ENCODE measurements around the gene MUC5B.
"Not testable (repeated sequence)": the region's sequence is repeated elsewhere in the genome, so short reads cannot be mapped to it uniquely, and the experiment has no call there.

Gene MUC5B

GRCh38 chr11:1189816-1190215, 33.0 kb upstream of the MUC5B start:
- DNase-seq (ENCODE audit: low spot score) = not testable (repeated sequence)

GRCh38 chr11:1191786-1192470, 30.9 kb upstream of the MUC5B start:
- not testable (repeated sequence) for DNase-seq (ENCODE audit: low spot score)

GRCh38 chr11:1192741-1193325, 30.0 kb upstream of the MUC5B start:
- no peak for DNase-seq (ENCODE audit: low spot score)

- DNase-seq (ENCODE audit: low spot score) = no peak
Measured at GRCh38 chr11:1193326-1194230, 29.3 kb upstream of the MUC5B start.

GRCh38 chr11:1194231-1194976, 28.5 kb upstream of the MUC5B start:
- DNase-seq (ENCODE audit: low spot score) = no peak

- no peak for DNase-seq (ENCODE audit: low spot score)
Measured at GRCh38 chr11:1194977-1195681, 27.7 kb upstream of the MUC5B start.

- DNase-seq (ENCODE audit: low spot score) = no peak
Measured at GRCh38 chr11:1195682-1196515, 27.0 kb upstream of the MUC5B start.

- no peak for DNase-seq (ENCODE audit: low spot score)
Measured at GRCh38 chr11:1196516-1197391, 26.1 kb upstream of the MUC5B start.

- no peak for DNase-seq (ENCODE audit: low spot score)
Measured at GRCh38 chr11:1197431-1197885, 25.4 kb upstream of the MUC5B start.

- no peak for DNase-seq (ENCODE audit: low spot score)
Measured at GRCh38 chr11:1197886-1198560, 24.8 kb upstream of the MUC5B start.

- DNase-seq (ENCODE audit: low spot score) = no peak
Measured at GRCh38 chr11:1198561-1199240, 24.2 kb upstream of the MUC5B start.

GRCh38 chr11:1199241-1199750, 23.6 kb upstream of the MUC5B start:
- DNase-seq (ENCODE audit: low spot score) = no peak

GRCh38 chr11:1199751-1200610, 22.9 kb upstream of the MUC5B start:
- no peak for DNase-seq (ENCODE audit: low spot score)

- no peak for DNase-seq (ENCODE audit: low spot score)
Measured at GRCh38 chr11:1200611-1201191, 22.2 kb upstream of the MUC5B start.

- DNase-seq (ENCODE audit: low spot score) = no peak
Measured at GRCh38 chr11:1201395-1202153, 21.3 kb upstream of the MUC5B start.
